HepG2 (cell line): ENCODE data around the gene TAOK3. TPM values are rescaled to one million over a fixed set of nuclear protein-coding genes. Genes with fewer than 3 reads are reported as not detected.

ENCODE experiments used
- ATAC-seq: fragments of 200-7000 bp; cut with Tn5 transposase; 3 replicates; pipeline ENCODE4 v1.9.1; 2020; ENCODE audit warnings: mild to moderate bottlenecking, moderate library complexity
- BruUV-seq: library from RNA; stranded (reverse); fragments of 400-500 nt; replicated peaks from 2 replicates; lab custom pipeline; 2021; lab: Mats Ljungman, UMichigan
- CTCF ChIA-PET: fragments of 300-600 bp; formaldehyde crosslinking; extraction: SDS; loops from one replicate; lab custom pipeline; 2021; ENCODE audit warnings: low total read pairs, inconsistent platforms, low intra/inter-chr PET ratio; lab: Yijun Ruan, JAX
- POLR2A ChIA-PET: fragments of 350-600 bp; sonication (Branson Sonifier 250); formaldehyde crosslinking; loops from one replicate; lab custom pipeline; 2020; ENCODE audit warnings: antibody characterized with exemption, inconsistent platforms; lab: Yijun Ruan, JAX
- DNase-seq: peaks from one replicate; pipeline ENCODE4 v3.0.0-alpha.2; 2015; ENCODE audit warnings: low spot score
- FAIRE-seq: peaks from 3 replicates; lab custom pipeline; 2011; peaks lifted over from hg19 to GRCh38; lab: Jason Lieb, UNC
- H2AFZ ChIP-seq: one replicate; pipeline ENCODE4 v1.6.1; 2011; ENCODE audit warnings: low read length, inconsistent platforms
- H3K27ac ChIP-seq: fragments of 300-600 bp; 3 replicates; pipeline ENCODE4 v1.8.0; 2011; ENCODE audit warnings: mixed run types, mild to moderate bottlenecking, mixed read lengths, low read length, inconsistent platforms; ENCODE audit not compliant: insufficient read depth; ENCODE audit errors: extremely low read length
- H3K27me3 ChIP-seq, 2 experiments: fragments of 200-600 bp in 1 of 2; 2 replicates in 1 of 2; 3 replicates in 1 of 2; pipeline versions ENCODE4 v1.6.0 to v1.8.0; 2011; ENCODE audit warnings: low read length in 2 of 2, mild to moderate bottlenecking in 2 of 2, moderate library complexity in 2 of 2, inconsistent platforms in 1 of 2; ENCODE audit not compliant: insufficient read depth in 2 of 2, control insufficient read depth in 1 of 2
- H3K36me3 ChIP-seq, 2 experiments: fragments of 200-600 bp in 1 of 2; replicated peaks in 1 of 2; 2 replicates in 1 of 2; 3 replicates in 1 of 2; pipeline versions ENCODE4 v1.5.1 to v1.8.0; 2011; ENCODE audit warnings: low read length in 2 of 2, inconsistent platforms in 1 of 2; ENCODE audit not compliant: insufficient read depth in 2 of 2, control insufficient read depth in 1 of 2
- H3K4me1 ChIP-seq: 2 replicates; pipeline ENCODE4 v1.5.1; 2012; ENCODE audit warnings: low read length, inconsistent platforms; ENCODE audit not compliant: insufficient read depth
- H3K4me2 ChIP-seq: 2 replicates; pipeline ENCODE4 v1.6.0; 2011; ENCODE audit warnings: low read depth, low read length, inconsistent platforms
- H3K4me3 ChIP-seq, 3 experiments: fragments of 200-600 bp in 1 of 3; sonication (generic), shearing (Covaris generic) in 1 of 3; replicated peaks in 1 of 3; 2 replicates each; pipeline ENCODE4 v1.5.1; 2011 to 2016; ENCODE audit warnings: low read length in 3 of 3, inconsistent platforms in 2 of 3, low read depth in 2 of 3, mild to moderate bottlenecking in 2 of 3, control low read depth in 1 of 3, mixed read lengths in 1 of 3; ENCODE audit not compliant: insufficient read depth in 1 of 3
- H3K79me2 ChIP-seq: one replicate; pipeline ENCODE4 v1.6.1; 2011; ENCODE audit warnings: low read length, inconsistent platforms; ENCODE audit not compliant: insufficient read depth
- H3K9ac ChIP-seq: 2 replicates; pipeline ENCODE4 v1.6.0; 2011; ENCODE audit warnings: mild to moderate bottlenecking, low read depth, low read length, inconsistent platforms; ENCODE audit not compliant: insufficient read depth
- H3K9me3 ChIP-seq: 2 replicates; pipeline ENCODE4 v1.5.1; 2012; ENCODE audit warnings: mild to moderate bottlenecking, low read length
- H4K20me1 ChIP-seq: 2 replicates; pipeline ENCODE4 v1.6.0; 2011; ENCODE audit warnings: inconsistent platforms, mild to moderate bottlenecking, low read length, moderate library complexity; ENCODE audit not compliant: insufficient read depth
- ARID4A ChIP-seq: sonication (generic); formaldehyde crosslinking; IDR thresholded peaks from 2 replicates; pipeline ENCODE4 v1.5.0; 2020; ENCODE audit warnings: mild to moderate bottlenecking, missing genetic modification reagents, borderline replicate concordance
- ATF3 ChIP-seq: sonication (generic); formaldehyde crosslinking; IDR thresholded peaks from 2 replicates; pipeline ENCODE4 v1.4.0; 2020; ENCODE audit warnings: missing genetic modification reagents
- E2F1 ChIP-seq: sonication (generic); formaldehyde crosslinking; IDR thresholded peaks from 2 replicates; pipeline ENCODE4 v1.5.0; 2020; ENCODE audit warnings: missing genetic modification reagents
- E2F2 ChIP-seq: sonication (generic); formaldehyde crosslinking; IDR thresholded peaks from 2 replicates; pipeline ENCODE4 v1.4.0; 2020; ENCODE audit warnings: missing genetic modification reagents, borderline replicate concordance
- ETV6 ChIP-seq: sonication (generic); formaldehyde crosslinking; conservative IDR thresholded peaks from 2 replicates; pipeline ENCODE4 v1.4.0; 2020; ENCODE audit warnings: missing genetic modification reagents
- GFI1 ChIP-seq: sonication (generic); formaldehyde crosslinking; IDR thresholded peaks from 2 replicates; pipeline ENCODE4 v1.5.0; 2020; ENCODE audit warnings: missing genetic modification reagents, mild to moderate bottlenecking, borderline replicate concordance
- KLF16 ChIP-seq, 2 experiments: sonication (generic) in 1 of 2; formaldehyde crosslinking in 1 of 2; IDR thresholded peaks; 2 replicates each; pipeline versions ENCODE4 v1.6.1 to v1.8.0; 2016 to 2023; ENCODE audit warnings: missing genetic modification reagents in 2 of 2, missing compliant biosample characterization in 1 of 2
- MED1 ChIP-seq: sonication (generic); formaldehyde crosslinking; IDR thresholded peaks from 2 replicates; pipeline ENCODE4 v1.4.0; 2020; ENCODE audit warnings: missing genetic modification reagents
- NR1H2 ChIP-seq: sonication (generic); formaldehyde crosslinking; IDR thresholded peaks from 2 replicates; pipeline ENCODE4 v1.8.1; 2022; ENCODE audit warnings: low read depth, missing genetic modification reagents, borderline replicate concordance
- TSC22D2 ChIP-seq: sonication (generic); formaldehyde crosslinking; IDR thresholded peaks from 2 replicates; pipeline ENCODE4 v1.5.1; 2020; ENCODE audit warnings: missing genetic modification reagents, mild to moderate bottlenecking, borderline replicate concordance
- ZNF326 ChIP-seq: sonication (generic); formaldehyde crosslinking; IDR thresholded peaks from 2 replicates; pipeline ENCODE4 v1.4.0; 2020; ENCODE audit warnings: missing genetic modification reagents, borderline replicate concordance
- ZNF484 ChIP-seq: sonication (generic); formaldehyde crosslinking; IDR thresholded peaks from 2 replicates; pipeline ENCODE4 v1.5.1; 2020; ENCODE audit warnings: mild to moderate bottlenecking, low read depth, missing genetic modification reagents, borderline replicate concordance
- ZNF737 ChIP-seq: sonication (generic); formaldehyde crosslinking; IDR thresholded peaks from 2 replicates; pipeline ENCODE4 v1.5.0; 2020; ENCODE audit warnings: missing genetic modification reagents, mild to moderate bottlenecking, borderline replicate concordance
- ZNF878 ChIP-seq: sonication (generic); formaldehyde crosslinking; IDR thresholded peaks from 2 replicates; pipeline ENCODE4 v1.8.1; 2023; ENCODE audit warnings: mild to moderate bottlenecking, missing genetic modification reagents, moderate library complexity
- WGBS: methylation state at CpG from one replicate; pipeline ENCODE4 v1.1.6; 2017; ENCODE audit warnings: low lambda C conversion rate; 5-methylcytosine and 5-hydroxymethylcytosine counted together
- in situ Hi-C: cut with HindIII; loops from 2 replicates; pipeline ENCODE4 v1.10.0; 2017; ENCODE audit warnings: low pct_unique_long_range_greater_than_20kb; ENCODE audit not compliant: extremely low pct_ligation_motif_present
- intact Hi-C: fragments of 100-400 bp; cut with micrococcal nuclease; formaldehyde crosslinking; loops from one replicate; pipeline ENCODE4 v1.10.0; 2022; ENCODE audit not compliant: unreplicated experiment
- polyA plus RNA-seq, 8 experiments: library from polyadenylated mRNA; depleted of rRNA in 3 of 8; stranded (reverse) in 7 of 8; unstranded in 1 of 8; fragments of >200 nt; fragmentation: Illumina TruSeq in 4 of 8; extraction: Trizol in 4 of 8; gene quantifications; 2 replicates each; pipeline versions ENCODE4 v1.2.1 to v1.2.3, GENCODE V29; 2011 to 2016; ENCODE audit warnings: low read depth in 4 of 8, missing spikeins in 1 of 8, mixed read lengths in 1 of 8; ENCODE audit not compliant: insufficient read depth in 1 of 8
- total RNA-seq, 5 experiments: library from RNA; depleted of rRNA; stranded (reverse); fragments of >200 nt; fragmentation: Illumina TruSeq; extraction: Trizol; gene quantifications; 2 replicates each; pipeline ENCODE4 v1.2.3, GENCODE V29; 2016; ENCODE audit warnings: low read depth in 1 of 5

Gene TAOK3
- total and polyA plus RNA-seq, 2 of the 13 experiments (the other 11 are each of a cell fraction or from before 2014, with no cell fraction given), result 10.4 to 12.3 TPM

- no peak for DNase-seq
- H3K9ac ChIP-seq, result no peak overlapping the region
- TF ChIP-seq ZNF326 (CRISPR knock-in tag) (no peak), KLF16 (CRISPR knock-in tag; IDR thresholded peaks at IDR 0.05) (no peak), GFI1 (no peak), ZNF878 (CRISPR knock-in tag) (no peak), NR1H2 (CRISPR knock-in tag) (no peak), E2F2 (CRISPR knock-in tag) (no peak), ARID4A (CRISPR knock-in tag) (no peak), ETV6 (no peak), ZNF737 (CRISPR knock-in tag) (no peak), MED1 (no peak), E2F1 (CRISPR knock-in tag) (no peak), ATF3 (CRISPR knock-in tag) (no peak), TSC22D2 (CRISPR knock-in tag) (no peak), ZNF484 (CRISPR knock-in tag) (no peak)
- TF ChIP-seq, all 625 proteins: peak for 0
- no peaks in the 10 kb centered on the region for H3K36me3 ChIP-seq
- H3K9me3 ChIP-seq, result no peaks in the 10 kb centered on the region
- no peaks in the 10 kb centered on the region for H3K4me1 ChIP-seq
- H3K4me2 ChIP-seq, result no peak overlapping the region
- ATAC-seq, result no peak
- no peak overlapping the region for H2AFZ ChIP-seq
- ChIA-PET CTCF (no interaction called here), POLR2A (interaction anchor here (0.6 kb wide), 1 partner anchor 17 kb away, joined by 4 read pairs; no protein-coding TSS in a partner anchor)
- H3K79me2 ChIP-seq, result no peaks in the 10 kb centered on the region
- 94% methylated on average over 8 of the region's 8 CpGs for WGBS
- no peak overlapping the region for H3K4me3 ChIP-seq
- in situ Hi-C loops, result no loop called here
- no TSS peak for BruUV-seq
- no peak for FAIRE-seq
- no peaks in the 10 kb centered on the region for H4K20me1 ChIP-seq
- H3K27me3 ChIP-seq, result no peaks in the 10 kb centered on the region
- H3K27ac ChIP-seq, result no peak overlapping the region
- intact Hi-C loops, result no loop called here
These were observed 65.4 kb downstream of the TAOK3 start for GRCh38 chr12:118307069-118307954.
